ENCODE data around the gene PPIP5K2. TPM values are rescaled to one million over a fixed set of nuclear protein-coding genes. Genes with fewer than 3 reads are reported as not detected.
"Not testable (repeated sequence)": the region's sequence is repeated elsewhere in the genome, so short reads cannot be mapped to it uniquely, and the experiment has no call there.

Gene PPIP5K2
- 10 to 100 TPM; 75.2 to 81.1 TPM for total RNA-seq
- long read RNA-seq, partial matches to known transcripts = 4 of 10 reads
- long read RNA-seq, other reads (novel, unspliced or antisense) = 6 of 10 reads

- ATAC-seq (peak; percentile 94), DNase-seq (peak; percentile 95 to 97)
- intact Hi-C loops (cut with DNase I, micrococcal nuclease) = no loop called here
Measured at GRCh38 chr5:103119765-103120606, at the start of gene PPIP5K2, which contains the start of gene GIN1. Gene PPIP5K2 (plus strand): TSS chr5:103120301. CDS start chr5:103129590, 9,289 bp downstream. Gene GIN1 (minus strand): TSS chr5:103120138. CDS start chr5:103108707, 11,431 bp downstream.

GRCh38 chr5:103073500-103073899 is 46.6 kb upstream of the PPIP5K2 start:
- DNase-seq; intact Hi-C loops (cut with DNase I, micrococcal nuclease); ATAC-seq: not testable (repeated sequence)

DNA sequence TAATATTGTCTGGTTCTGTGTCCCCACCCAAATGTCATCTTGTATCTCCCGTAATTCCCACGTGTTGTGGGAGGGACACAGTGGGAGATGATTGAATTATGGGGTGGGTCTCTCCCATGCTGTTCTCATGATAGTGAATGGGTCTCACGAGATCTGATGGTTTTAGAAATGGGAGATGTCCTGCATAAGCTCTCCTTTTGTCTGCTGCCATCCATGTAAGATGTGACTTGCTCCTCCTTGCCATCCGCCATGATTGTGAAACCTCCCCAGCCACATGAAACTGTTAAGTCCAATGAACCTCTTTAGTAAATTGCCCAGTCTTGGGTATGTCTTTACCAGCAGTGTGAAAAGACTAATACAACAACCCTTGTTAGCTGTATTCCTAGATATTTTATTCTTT is 44.7 kb upstream of the PPIP5K2 start:
- DNase-seq (no peak), ATAC-seq (no peak)
- intact Hi-C loops (cut with DNase I, micrococcal nuclease) = no loop called here

GRCh38 chr5:103079796-103080195 is 40.3 kb upstream of the PPIP5K2 start:
- intact Hi-C loops (cut with DNase I, micrococcal nuclease) = no loop called here
- ATAC-seq = no peak
- no peak for DNase-seq

DNA sequence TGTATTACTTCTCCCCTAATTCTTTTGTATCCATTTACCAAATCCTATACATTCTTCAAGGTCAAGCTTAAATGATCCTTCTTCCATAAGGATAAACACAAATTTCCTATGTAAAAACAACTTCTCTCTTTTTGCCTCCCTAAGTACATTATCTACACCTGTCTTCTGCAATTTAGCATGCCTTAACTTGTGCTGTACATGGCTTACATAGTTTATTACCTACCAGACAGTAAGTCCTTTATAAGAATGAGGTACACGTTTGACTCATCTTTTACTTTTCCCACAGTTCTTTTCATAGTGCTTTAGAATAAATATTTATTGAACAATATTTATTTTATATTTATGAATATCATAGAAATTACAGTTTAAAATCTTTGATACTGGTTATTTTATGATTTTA is 33.6 kb upstream of the PPIP5K2 start:
- ATAC-seq = no peak
- DNase-seq = no peak

GRCh38 chr5:103089272-103089671 is 30.8 kb upstream of the PPIP5K2 start:
- DNase-seq (no peak), ATAC-seq (no peak)
- intact Hi-C loops (cut with DNase I, micrococcal nuclease) = no loop called here

More for the DNA sequence above, 33.6 kb upstream of the PPIP5K2 start:
- intact Hi-C loops (cut with DNase I, micrococcal nuclease) = no loop called here

DNA sequence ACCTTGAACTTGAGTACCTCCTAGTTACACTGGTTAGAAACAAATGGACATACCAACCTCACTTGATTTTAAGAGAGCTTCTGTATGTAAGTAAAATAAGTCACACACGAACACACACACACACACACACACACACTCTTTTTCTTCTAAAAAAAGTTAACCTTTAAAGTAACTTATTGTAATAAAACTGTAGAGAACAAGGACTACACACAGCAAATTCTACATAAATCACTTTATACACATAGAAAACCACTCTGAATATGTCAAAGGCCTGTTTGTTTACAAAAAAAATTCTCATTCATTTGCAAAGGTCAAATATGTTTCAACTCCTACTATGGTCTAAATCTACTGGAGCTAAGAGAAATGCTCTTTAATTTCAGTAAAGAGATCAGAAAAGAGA is 29.3 kb upstream of the PPIP5K2 start:
- DNase-seq = no peak
- intact Hi-C loops (cut with DNase I, micrococcal nuclease) = no loop called here
- no peak for ATAC-seq

DNA sequence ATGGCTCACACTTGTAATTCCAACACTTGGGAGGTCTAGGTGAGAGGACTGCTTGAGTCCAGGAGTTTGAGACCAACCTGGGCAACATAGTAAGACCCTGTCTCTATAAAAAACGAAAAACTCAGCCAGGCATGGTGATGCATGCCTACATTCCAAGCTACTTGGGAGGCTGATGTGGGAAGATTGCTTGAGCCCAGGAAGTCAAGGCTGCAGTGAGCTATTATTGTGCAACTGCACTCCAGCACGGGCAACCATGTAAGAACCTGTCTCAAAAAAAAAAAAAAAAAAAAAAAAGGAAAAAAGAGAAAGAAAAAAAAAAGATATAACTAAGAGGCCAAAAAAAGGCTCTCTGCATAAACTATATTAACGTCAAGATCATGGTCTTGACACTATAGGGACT is 27.4 kb upstream of the PPIP5K2 start:
- ATAC-seq (no peak), DNase-seq (no peak)
- intact Hi-C loops (cut with DNase I, micrococcal nuclease) = no loop called here

GRCh38 chr5:103093727-103094126 is 26.4 kb upstream of the PPIP5K2 start:
- no peak for ATAC-seq
- no peak for DNase-seq
- intact Hi-C loops (cut with DNase I, micrococcal nuclease) = no loop called here

GRCh38 chr5:103094737-103095136 is 25.4 kb upstream of the PPIP5K2 start:
- no peak for ATAC-seq
- no peak for DNase-seq
- intact Hi-C loops (cut with DNase I, micrococcal nuclease) = no loop called here

DNA sequence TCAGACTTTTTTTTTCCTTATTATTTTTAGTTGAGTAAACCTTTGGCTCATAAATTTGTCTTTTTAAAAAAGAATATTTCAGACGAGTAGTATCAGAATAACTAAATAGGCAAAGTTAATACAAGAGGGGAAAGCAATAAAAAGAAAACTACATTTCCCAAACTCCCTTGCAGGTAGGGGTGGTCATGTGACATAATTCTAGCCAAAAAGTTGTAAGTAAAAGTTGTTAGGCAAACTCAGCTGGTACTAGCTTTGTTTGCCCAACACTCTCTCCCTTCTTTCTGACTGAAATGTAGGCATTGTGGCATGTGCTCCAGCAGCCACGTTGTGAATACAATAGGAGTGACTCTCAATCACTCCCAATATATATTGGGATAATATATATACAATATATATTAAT is 21.1 kb upstream of the PPIP5K2 start:
- intact Hi-C loops (cut with DNase I, micrococcal nuclease) = no loop called here
- ATAC-seq = no peak
- no peak for DNase-seq

DNA sequence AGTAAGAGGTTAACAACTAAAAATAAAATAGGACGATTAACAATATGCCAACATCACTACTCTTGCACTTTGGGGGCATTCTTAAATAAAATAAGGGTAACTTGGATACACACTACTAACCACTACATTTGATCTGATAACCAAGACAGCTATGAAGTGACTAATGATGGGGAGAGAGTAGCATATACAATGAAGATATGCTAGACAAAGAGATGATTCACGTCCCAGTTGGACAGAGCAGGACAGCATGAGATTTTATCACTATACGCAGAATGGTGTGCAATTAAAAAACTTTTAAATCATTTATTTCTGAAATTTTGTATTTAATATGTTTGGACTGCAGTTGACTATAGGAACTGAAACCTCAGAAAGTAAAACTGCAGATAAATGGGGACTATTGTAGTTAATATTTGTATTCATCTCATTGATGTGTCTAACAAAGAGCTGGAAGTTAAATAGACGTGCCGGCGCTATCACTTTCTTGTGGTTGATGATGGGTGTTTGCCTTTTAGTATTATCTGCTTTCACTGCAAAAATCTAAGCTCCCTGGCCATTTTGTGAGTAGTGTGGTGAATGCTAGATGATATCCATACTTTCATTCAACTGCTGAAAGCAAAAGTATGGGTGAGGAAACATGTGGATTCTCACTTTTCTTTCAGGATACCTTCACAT is 18.9 kb upstream of the PPIP5K2 start:
- no peak for ATAC-seq
- DNase-seq = no peak
- intact Hi-C loops (cut with DNase I, micrococcal nuclease) = no loop called here

- intact Hi-C loops (cut with DNase I, micrococcal nuclease) = no loop called here
- ATAC-seq (no peak), DNase-seq (no peak)
Measured at GRCh38 chr5:103102234-103102633, 17.9 kb upstream of the PPIP5K2 start.

DNA sequence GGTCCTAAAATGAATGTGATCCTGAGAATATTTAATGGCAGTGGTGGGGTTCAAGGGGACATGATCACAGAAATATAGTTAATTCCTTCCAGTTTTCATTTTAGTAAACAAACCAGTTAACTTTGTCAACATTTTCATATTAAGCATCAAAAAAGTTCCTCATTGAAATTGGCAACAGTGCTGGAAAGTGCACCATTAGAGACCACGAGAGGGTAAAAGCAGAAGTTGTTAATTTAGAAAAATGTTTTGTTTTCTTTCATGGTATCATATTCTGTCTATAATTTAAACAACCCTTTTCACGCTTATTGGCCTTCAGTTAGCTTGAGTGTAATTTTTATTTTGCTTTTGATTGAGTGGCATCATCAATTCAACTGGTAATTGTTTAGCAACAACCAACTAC is 12.0 kb upstream of the PPIP5K2 start:
- ATAC-seq (no peak), DNase-seq (no peak)
- intact Hi-C loops (cut with DNase I, micrococcal nuclease) = no loop called here

DNA sequence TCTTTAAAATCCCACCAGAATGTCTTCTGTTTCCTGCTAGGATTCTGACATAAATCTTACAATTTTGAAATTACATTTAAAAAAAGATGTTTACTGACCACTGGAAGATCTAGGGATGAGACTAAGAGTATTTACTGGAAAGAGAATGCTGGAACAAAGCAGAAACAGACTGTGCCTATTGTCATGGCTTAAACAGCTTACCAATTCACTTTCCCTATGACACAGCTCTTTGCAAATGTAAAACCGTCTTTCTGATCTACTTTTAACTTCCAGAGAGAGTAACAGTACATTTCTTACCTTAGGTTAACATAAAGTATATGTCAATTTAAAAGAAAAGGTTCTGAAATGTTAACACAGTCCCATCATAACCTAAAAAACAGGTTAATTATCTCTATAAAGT is 10.8 kb upstream of the PPIP5K2 start:
- DNase-seq (no peak), ATAC-seq (no peak)
- intact Hi-C loops (cut with DNase I, micrococcal nuclease) = no loop called here

DNA sequence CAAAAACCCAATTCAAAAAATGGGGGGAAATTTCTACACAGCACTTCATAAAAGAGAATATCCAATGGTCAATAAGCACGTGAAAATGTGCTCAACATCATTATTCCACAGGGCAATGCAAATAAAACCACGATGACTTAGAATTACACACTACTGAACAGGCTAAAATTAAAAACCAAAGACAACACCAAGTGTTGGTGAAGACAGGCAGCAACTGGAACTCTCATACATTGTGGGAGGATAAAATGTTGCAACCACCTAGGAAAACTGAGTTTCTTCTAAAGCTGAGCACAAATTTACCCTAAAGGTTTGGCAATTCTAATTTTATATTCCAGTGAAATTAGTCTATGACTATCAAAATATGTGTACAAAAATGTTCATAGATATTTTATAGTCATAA is 9.7 kb upstream of the PPIP5K2 start:
- intact Hi-C loops (cut with DNase I, micrococcal nuclease) = no loop called here
- ATAC-seq = no peak
- DNase-seq = no peak

DNA sequence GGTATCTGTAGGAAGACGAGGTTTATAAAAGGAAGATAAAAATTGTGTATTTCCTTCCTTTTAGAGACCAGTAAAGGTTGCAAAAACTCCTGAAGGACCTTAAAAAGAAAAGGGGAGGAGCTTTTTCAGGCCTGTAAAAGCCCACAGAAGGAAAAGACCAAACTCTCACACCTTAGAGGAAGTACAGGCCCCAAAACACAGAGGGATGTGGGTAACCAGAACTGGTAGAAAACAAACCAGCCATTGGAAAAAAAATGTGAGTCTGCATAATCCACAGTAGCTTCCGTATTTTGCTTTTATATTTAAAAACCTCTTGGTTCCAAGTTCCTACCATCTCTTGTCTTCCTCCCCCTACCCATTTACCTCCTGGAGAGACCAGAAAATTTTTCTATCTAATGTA is 8.6 kb upstream of the PPIP5K2 start:
- ATAC-seq = no peak
- intact Hi-C loops (cut with DNase I, micrococcal nuclease) = no loop called here
- no peak for DNase-seq

- ATAC-seq (no peak), DNase-seq (no peak)
- intact Hi-C loops (cut with DNase I, micrococcal nuclease) = no loop called here
Measured at GRCh38 chr5:103112910-103113309, 7.2 kb upstream of the PPIP5K2 start.

DNA sequence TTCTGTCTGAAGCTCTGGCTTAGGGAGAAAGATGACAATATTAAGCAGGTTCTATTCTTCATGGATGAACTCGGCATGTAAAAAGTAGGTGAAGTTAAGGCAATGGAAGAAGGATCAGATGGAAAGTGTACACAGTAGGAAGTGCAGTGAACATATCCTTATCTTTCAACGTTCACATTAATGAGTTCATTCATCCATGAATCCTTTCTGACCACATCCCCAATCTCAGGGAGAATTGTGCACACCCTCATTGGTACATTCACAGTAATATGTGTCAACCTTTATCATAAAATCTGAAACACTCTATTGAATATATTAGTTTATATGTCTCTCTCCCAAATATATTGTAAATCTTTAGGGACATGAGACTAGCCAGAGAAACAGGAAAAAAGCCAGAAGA is 5.7 kb upstream of the PPIP5K2 start:
- intact Hi-C loops (cut with DNase I, micrococcal nuclease) = no loop called here
- no peak for ATAC-seq

DNA sequence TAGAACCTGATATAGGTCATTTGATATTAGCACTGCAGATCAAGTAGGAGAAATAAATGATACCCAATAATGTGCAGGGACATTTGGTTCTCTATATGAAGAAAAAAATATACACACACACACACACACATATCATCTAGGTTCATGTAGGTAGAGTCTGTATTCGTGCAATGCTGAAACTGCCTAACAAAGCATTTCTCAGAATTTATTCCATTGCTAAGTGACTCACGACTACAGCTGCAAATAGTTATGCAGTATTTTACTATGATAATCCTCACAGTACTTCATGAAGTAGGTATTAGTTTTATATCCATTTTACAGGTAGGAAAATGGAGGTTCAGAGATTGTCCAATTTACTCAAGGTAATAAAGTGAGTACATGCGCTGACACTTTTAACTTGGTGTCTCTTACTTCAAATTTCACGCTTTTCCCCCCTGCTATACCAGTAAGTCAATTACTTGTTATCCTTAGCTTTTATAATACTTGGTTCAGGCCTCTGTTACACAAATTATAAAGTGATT is 2.6 kb upstream of the PPIP5K2 start:
- no peak for ATAC-seq
- intact Hi-C loops (cut with DNase I, micrococcal nuclease) = no loop called here
- no peak for DNase-seq

More for the DNA sequence above, 5.7 kb upstream of the PPIP5K2 start:
- DNase-seq = no peak

Measured in left colon (tissue), 2 donors.